Panc1 (cell line): ENCODE results near the gene TARM1. TPM values are rescaled to one million over a fixed set of nuclear protein-coding genes. Genes with fewer than 3 reads are reported as not detected.

Experiments
- ATAC-seq: fragments of 200-7000 bp; cut with Tn5 transposase; 2 replicates; pipeline ENCODE4 v1.9.1; 2020; ENCODE audit warnings: mild to moderate bottlenecking, moderate library complexity
- BruUV-seq: library from RNA; stranded (reverse); fragments of 400-500 nt; replicated peaks from 2 replicates; lab custom pipeline; 2021; lab: Mats Ljungman, UMichigan
- CTCF ChIA-PET: fragments of 300-600 bp; sonication (Branson Sonifier 250); formaldehyde crosslinking; loops from one replicate; lab custom pipeline; 2022; ENCODE audit warnings: antibody characterized with exemption; lab: Charles Lee
- POLR2A ChIA-PET: fragments of 300-600 bp; sonication (Branson Sonifier 250); formaldehyde crosslinking; loops from one replicate; lab custom pipeline; 2022; ENCODE audit warnings: antibody characterized with exemption; lab: Charles Lee
- DNase-seq: peaks from one replicate; pipeline ENCODE4 v3.0.0-alpha.2; 2010; ENCODE audit warnings: low read depth, low spot score
- H3K27ac ChIP-seq: 2 replicates; pipeline ENCODE4 v1.5.1; 2011; ENCODE audit warnings: mild to moderate bottlenecking, low read length, inconsistent platforms
- H3K27me3 ChIP-seq: fragments of 200-500 bp; sonication (Bioruptor generic); 2 replicates; pipeline ENCODE4 v1.6.0; 2014; ENCODE audit warnings: low read length, inconsistent platforms; ENCODE audit not compliant: control insufficient read depth, insufficient read depth
- H3K36me3 ChIP-seq: fragments of 200-500 bp; sonication (Bioruptor generic); 2 replicates; pipeline ENCODE4 v1.5.1; 2014; ENCODE audit warnings: inconsistent platforms, mild to moderate bottlenecking, low read length, moderate library complexity; ENCODE audit not compliant: control insufficient read depth, insufficient read depth
- H3K4me1 ChIP-seq: 2 replicates; pipeline ENCODE4 v1.5.1; 2011; ENCODE audit warnings: inconsistent platforms, mild to moderate bottlenecking, low read length, moderate library complexity; ENCODE audit not compliant: control insufficient read depth, insufficient read depth
- H3K4me3 ChIP-seq, 2 experiments: 2 replicates each; pipeline ENCODE4 v1.5.1; 2011 to 2012; ENCODE audit warnings: low read depth in 2 of 2, low read length in 2 of 2, mild to moderate bottlenecking in 2 of 2, inconsistent platforms in 1 of 2, moderate library complexity in 1 of 2
- H3K9me3 ChIP-seq: fragments of 200-500 bp; sonication (Bioruptor generic); 2 replicates; pipeline ENCODE4 v1.5.1; 2014; ENCODE audit warnings: low read depth, mild to moderate bottlenecking, inconsistent platforms, low read length, moderate library complexity; ENCODE audit not compliant: control insufficient read depth, insufficient read depth
- POLR2AphosphoS5 ChIP-seq: IDR thresholded peaks from 2 replicates; pipeline ENCODE4 v1.6.1; 2012; ENCODE audit warnings: mild to moderate bottlenecking, low read depth, low read length, moderate library complexity
- SIN3A ChIP-seq: IDR thresholded peaks from 2 replicates; pipeline ENCODE4 v1.6.1; 2012; ENCODE audit warnings: low read depth, mild to moderate bottlenecking, low read length, moderate library complexity, borderline replicate concordance; ENCODE audit not compliant: insufficient read depth
- TCF7L2 ChIP-seq: IDR thresholded peaks from 2 replicates; pipeline ENCODE4 v1.6.1; 2011; ENCODE audit warnings: mild to moderate bottlenecking, low read depth, low read length, inconsistent platforms
- in situ Hi-C: cut with HindIII; loops from 2 replicates; pipeline ENCODE4 v1.10.0; 2016; ENCODE audit warnings: low sequenced_read_pairs, low pct_unique_long_range_greater_than_20kb
- intact Hi-C: fragments of 100-400 bp; cut with micrococcal nuclease; formaldehyde crosslinking; loops from one replicate; pipeline ENCODE4 v1.10.0; 2022; ENCODE audit not compliant: unreplicated experiment
- total RNA-seq: library from RNA; stranded (reverse); gene quantifications from one replicate; pipeline ENCODE4 v1.2.1, GENCODE V29; 2021; ENCODE audit not compliant: unreplicated experiment
- TF ChIP-seq, protein P1 (sequence below), 2 experiments: IDR thresholded peaks; 2 replicates each; pipeline ENCODE4 v1.6.1; 2011 to 2012; ENCODE audit warnings: low read depth in 2 of 2, control low read depth in 1 of 2, low read length in 1 of 2, mild to moderate bottlenecking in 1 of 2, moderate library complexity in 1 of 2; ENCODE audit not compliant: insufficient read depth in 1 of 2
- TF ChIP-seq, protein P2 (sequence below): fragments of 450-650 bp; IDR thresholded peaks from 2 replicates; pipeline ENCODE4 v1.5.1; 2017; ENCODE audit warnings: mild to moderate bottlenecking

TARM1 gene
- total RNA-seq, 1 experiment from 2014 or later, result not detected

DNA sequence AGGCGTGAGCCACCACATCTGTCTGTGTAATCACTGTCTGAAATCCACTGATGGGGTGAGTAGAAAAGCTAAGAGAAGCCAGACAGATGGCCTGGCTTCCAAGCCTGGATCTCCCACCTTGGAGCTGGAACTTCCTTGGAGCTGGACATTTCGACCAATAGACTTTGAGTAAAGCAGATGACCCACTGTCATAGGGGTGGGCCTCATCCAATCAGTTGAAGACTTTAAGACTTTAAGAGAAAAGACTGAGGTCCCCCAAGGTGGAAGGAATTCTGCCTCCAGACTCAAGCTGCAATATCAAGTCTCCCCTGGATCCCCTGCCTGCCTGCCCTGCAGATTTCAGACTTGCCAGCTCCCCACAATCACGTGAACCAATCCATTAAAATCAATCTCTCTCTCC lies 38.2 kb downstream of the TARM1 start:
- in situ Hi-C loops (loop anchor here (25.0 kb wide), 1 partner anchor 131 kb away; the partner anchor contains the start of gene CACNG7), intact Hi-C loops (no loop called here)
- Histone ChIP-seq H3K36me3 (no peaks in the 10 kb centered on the region), H3K27ac (0 out of 2 replicates have a peak overlapping the region, but pooled peaks have one; percentile 13), H3K9me3 (no peaks in the 10 kb centered on the region), H3K27me3 (no peaks in the 10 kb centered on the region), H3K4me1 (peaks cover 11% of the 10 kb centered on the region; the same call in 1 of the 2 replicates), H3K4me3 (no peak overlapping the region)
- CTCF ChIA-PET, result interaction anchor here (0.6 to 1.9 kb wide), 2 partner anchors 13 to 16 kb away, joined by 3 to 6 read pairs; no protein-coding TSS in a partner anchor
- DNase-seq (no peak), ATAC-seq (no peak)
- no TSS peak for BruUV-seq
- TF ChIP-seq, protein P1, sequence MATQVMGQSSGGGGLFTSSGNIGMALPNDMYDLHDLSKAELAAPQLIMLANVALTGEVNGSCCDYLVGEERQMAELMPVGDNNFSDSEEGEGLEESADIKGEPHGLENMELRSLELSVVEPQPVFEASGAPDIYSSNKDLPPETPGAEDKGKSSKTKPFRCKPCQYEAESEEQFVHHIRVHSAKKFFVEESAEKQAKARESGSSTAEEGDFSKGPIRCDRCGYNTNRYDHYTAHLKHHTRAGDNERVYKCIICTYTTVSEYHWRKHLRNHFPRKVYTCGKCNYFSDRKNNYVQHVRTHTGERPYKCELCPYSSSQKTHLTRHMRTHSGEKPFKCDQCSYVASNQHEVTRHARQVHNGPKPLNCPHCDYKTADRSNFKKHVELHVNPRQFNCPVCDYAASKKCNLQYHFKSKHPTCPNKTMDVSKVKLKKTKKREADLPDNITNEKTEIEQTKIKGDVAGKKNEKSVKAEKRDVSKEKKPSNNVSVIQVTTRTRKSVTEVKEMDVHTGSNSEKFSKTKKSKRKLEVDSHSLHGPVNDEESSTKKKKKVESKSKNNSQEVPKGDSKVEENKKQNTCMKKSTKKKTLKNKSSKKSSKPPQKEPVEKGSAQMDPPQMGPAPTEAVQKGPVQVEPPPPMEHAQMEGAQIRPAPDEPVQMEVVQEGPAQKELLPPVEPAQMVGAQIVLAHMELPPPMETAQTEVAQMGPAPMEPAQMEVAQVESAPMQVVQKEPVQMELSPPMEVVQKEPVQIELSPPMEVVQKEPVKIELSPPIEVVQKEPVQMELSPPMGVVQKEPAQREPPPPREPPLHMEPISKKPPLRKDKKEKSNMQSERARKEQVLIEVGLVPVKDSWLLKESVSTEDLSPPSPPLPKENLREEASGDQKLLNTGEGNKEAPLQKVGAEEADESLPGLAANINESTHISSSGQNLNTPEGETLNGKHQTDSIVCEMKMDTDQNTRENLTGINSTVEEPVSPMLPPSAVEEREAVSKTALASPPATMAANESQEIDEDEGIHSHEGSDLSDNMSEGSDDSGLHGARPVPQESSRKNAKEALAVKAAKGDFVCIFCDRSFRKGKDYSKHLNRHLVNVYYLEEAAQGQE (IDR thresholded peaks at IDR 0.05; ENCODE audit: insufficient read depth in 1 of 2, low read depth in 2 of 2, low read length in 1 of 2), result no peak
- TF ChIP-seq TCF7L2, result no peak
- no peak for TF ChIP-seq POLR2AphosphoS5
- TF ChIP-seq, protein P2, sequence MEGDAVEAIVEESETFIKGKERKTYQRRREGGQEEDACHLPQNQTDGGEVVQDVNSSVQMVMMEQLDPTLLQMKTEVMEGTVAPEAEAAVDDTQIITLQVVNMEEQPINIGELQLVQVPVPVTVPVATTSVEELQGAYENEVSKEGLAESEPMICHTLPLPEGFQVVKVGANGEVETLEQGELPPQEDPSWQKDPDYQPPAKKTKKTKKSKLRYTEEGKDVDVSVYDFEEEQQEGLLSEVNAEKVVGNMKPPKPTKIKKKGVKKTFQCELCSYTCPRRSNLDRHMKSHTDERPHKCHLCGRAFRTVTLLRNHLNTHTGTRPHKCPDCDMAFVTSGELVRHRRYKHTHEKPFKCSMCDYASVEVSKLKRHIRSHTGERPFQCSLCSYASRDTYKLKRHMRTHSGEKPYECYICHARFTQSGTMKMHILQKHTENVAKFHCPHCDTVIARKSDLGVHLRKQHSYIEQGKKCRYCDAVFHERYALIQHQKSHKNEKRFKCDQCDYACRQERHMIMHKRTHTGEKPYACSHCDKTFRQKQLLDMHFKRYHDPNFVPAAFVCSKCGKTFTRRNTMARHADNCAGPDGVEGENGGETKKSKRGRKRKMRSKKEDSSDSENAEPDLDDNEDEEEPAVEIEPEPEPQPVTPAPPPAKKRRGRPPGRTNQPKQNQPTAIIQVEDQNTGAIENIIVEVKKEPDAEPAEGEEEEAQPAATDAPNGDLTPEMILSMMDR, result no peak
- no peak for TF ChIP-seq SIN3A
- POLR2A ChIA-PET, result no interaction called here

- H3K9me3 ChIP-seq, result no peaks in the 10 kb centered on the region
- BruUV-seq, result no TSS peak
- no peak for DNase-seq
- ChIA-PET POLR2A (interaction anchor here (0.6 to 0.9 kb wide), 3 partner anchors 9 to 172 kb away, joined by 3 read pairs; no protein-coding TSS in a partner anchor), CTCF (interaction anchor here (0.6 to 1.9 kb wide), 6 partner anchors 11 to 249 kb away, joined by 3 to 7 read pairs (median 4); no protein-coding TSS in a partner anchor)
- H3K36me3 ChIP-seq, result no peaks in the 10 kb centered on the region
- peaks cover 11% of the 10 kb centered on the region; the same call in 1 of the 2 replicates for H3K4me1 ChIP-seq
- intact Hi-C loops, result no loop called here
- H3K27me3 ChIP-seq, result no peaks in the 10 kb centered on the region
- H3K4me3 ChIP-seq, result no peak overlapping the region
- in situ Hi-C loops, result loop anchor here (25.0 kb wide), 1 partner anchor 130 kb away; the partner anchor contains the start of gene CACNG7
- ATAC-seq, result peak; percentile 83
- peak overlapping the region; percentile 70 for H3K27ac ChIP-seq
- TF ChIP-seq, protein P1 (IDR thresholded peaks at IDR 0.05; ENCODE audit: insufficient read depth in 1 of 2, low read depth in 2 of 2, low read length in 1 of 2), result no peak
- TF ChIP-seq SIN3A (no peak), POLR2AphosphoS5 (no peak), TCF7L2 (no peak)
- TF ChIP-seq, protein P2, result no peak
Observed at GRCh38 chr19:54041969-54042606, 39.1 kb downstream of the TARM1 start.
